Small intestine (tissue), 7 donors: ENCODE results near the gene ZNF740. TPM values are rescaled to one million over a fixed set of nuclear protein-coding genes. Genes with fewer than 3 reads are reported as not detected.

Experiments
- DNase-seq, 2 donors: peaks; one replicate each; pipeline versions ENCODE4 v3.0.0 to v3.0.0-alpha.2; 2013
- FAIRE-seq: peaks from 2 replicates; lab custom pipeline; 2012; peaks lifted over from hg19 to GRCh38; lab: Jason Lieb, UNC
- H3K27ac ChIP-seq, 3 donors: one replicate each; pipeline ENCODE4 v1.5.1; 2013; ENCODE audit warnings: low read length in 2 of 3, mild to moderate bottlenecking in 2 of 3, control low read depth in 1 of 3, inconsistent platforms in 1 of 3, low read depth in 1 of 3, moderate library complexity in 1 of 3
- H3K27me3 ChIP-seq, 3 donors: one replicate each; pipeline ENCODE4 v1.6.1; 2013; ENCODE audit warnings: low read length in 3 of 3, inconsistent platforms in 1 of 3; ENCODE audit not compliant: control insufficient read depth in 3 of 3, insufficient read depth in 3 of 3
- H3K36me3 ChIP-seq, 3 donors: one replicate each; pipeline ENCODE4 v1.6.1; 2013; ENCODE audit warnings: low read length in 3 of 3, inconsistent platforms in 1 of 3, low read depth in 1 of 3, mild to moderate bottlenecking in 1 of 3, moderate library complexity in 1 of 3; ENCODE audit not compliant: control insufficient read depth in 3 of 3, insufficient read depth in 2 of 3
- H3K4me1 ChIP-seq, 3 donors: one replicate each; pipeline ENCODE4 v1.6.1; 2013; ENCODE audit warnings: low read length in 2 of 3, inconsistent platforms in 1 of 3, low read depth in 1 of 3, mild to moderate bottlenecking in 1 of 3, moderate library complexity in 1 of 3; ENCODE audit not compliant: control insufficient read depth in 3 of 3, insufficient read depth in 2 of 3
- H3K4me3 ChIP-seq, 3 donors: one replicate each; pipeline ENCODE4 v1.5.1; 2013; ENCODE audit warnings: low read length in 3 of 3, control low read depth in 1 of 3, inconsistent platforms in 1 of 3, low read depth in 1 of 3, mild to moderate bottlenecking in 1 of 3, moderate library complexity in 1 of 3
- H3K9me3 ChIP-seq, 2 donors: one replicate each; pipeline ENCODE4 v1.6.1; 2013; ENCODE audit warnings: low read depth in 1 of 2, low read length in 1 of 2; ENCODE audit not compliant: control insufficient read depth in 2 of 2, insufficient read depth in 1 of 2
- WGBS, 3 donors: extraction: QIAGEN DNeasy Blood & Tissue Kit; methylation state at CpG; one replicate each; pipeline ENCODE4 v1.1.7; 2013; 5-methylcytosine and 5-hydroxymethylcytosine counted together
- polyA plus RNA-seq, 4 donors: library from polyadenylated mRNA; stranded (reverse) in 3 of 4; unstranded in 1 of 4; fragments of 200-250 nt in 3 of 4; fragments of 120-200 nt in 1 of 4; gene quantifications; one replicate each; pipeline versions ENCODE4 v1.2.1 to v1.2.3, GENCODE V29; 2013
- donor health status: healthy with polysubstance abuse.
- donor health status: control.
- donor health status: control.
- donor health status: Bipolar disorder and iron deficiency.
- donor health status: healthy.

ZNF740 gene
- polyA plus RNA-seq, 4 donors, result 2.9 to 23.4 (median 7.1) TPM

DNA sequence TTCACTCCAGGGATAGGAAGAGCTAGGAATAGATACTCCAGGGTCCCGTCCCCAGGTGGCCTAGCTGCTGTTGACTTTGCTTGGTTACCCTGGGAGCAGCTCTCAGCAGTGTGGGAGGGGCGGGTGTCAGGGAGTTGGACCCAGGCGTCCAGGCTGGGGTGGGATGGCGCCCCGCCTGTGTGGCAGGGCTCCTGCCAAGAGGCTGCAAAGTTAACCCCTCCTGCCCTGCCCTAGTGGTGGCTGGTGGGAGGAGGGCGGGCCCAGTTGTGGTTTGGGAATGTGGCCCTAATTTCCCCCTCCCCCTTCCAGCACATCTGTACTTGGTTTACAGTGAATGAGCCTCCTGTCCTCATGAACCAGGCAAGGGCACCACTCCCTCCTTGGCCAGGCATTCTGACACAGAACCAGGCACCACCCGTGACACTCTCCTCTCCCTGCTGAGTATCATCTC, 53.2 kb downstream of the ZNF740 start:
- H3K4me3 ChIP-seq, result no peak overlapping the region
- DNase-seq, result no peak
- no peaks in the 10 kb centered on the region for H3K9me3 ChIP-seq
- no peak overlapping the region for H3K27ac ChIP-seq
- 27 to 41% (median 40%) methylated on average over 7 of the region's 7 CpGs for WGBS, 3 donors
- no peaks in the 10 kb centered on the region for H3K36me3 ChIP-seq
- FAIRE-seq, result no peak
- peaks cover 0 to 70% (median 0%) of the 10 kb centered on the region in 3 donors for H3K27me3 ChIP-seq
- H3K4me1 ChIP-seq, result peaks cover 0 to 28% (median 0%) of the 10 kb centered on the region in 3 donors

GRCh38 chr12:53234271-53234914, 53.9 kb downstream of the ZNF740 start:
- H3K27ac ChIP-seq, result no peak overlapping the region
- 12 to 15% (median 13%) methylated on average over 9 to 12 of the region's 12 CpGs for WGBS, 3 donors
- FAIRE-seq, result no peak

GRCh38 chr12:53235164-53235563, 54.6 kb downstream of the ZNF740 start:
- peaks cover 0 to 62% (median 0%) of the 10 kb centered on the region in 3 donors for H3K27me3 ChIP-seq
- WGBS, 3 donors, result 46 to 55% (median 47%) methylated on average over 3 of the region's 3 CpGs
- H3K27ac ChIP-seq, result no peak overlapping the region
- no peak overlapping the region for H3K4me3 ChIP-seq
- FAIRE-seq (no peak), DNase-seq (no peak)
- no peaks in the 10 kb centered on the region for H3K9me3 ChIP-seq
- H3K4me1 ChIP-seq, result peaks cover 0 to 28% (median 0%) of the 10 kb centered on the region in 3 donors
- H3K36me3 ChIP-seq, result no peaks in the 10 kb centered on the region

More at GRCh38 chr12:53234271-53234914, 53.9 kb downstream of the ZNF740 start:
- no peak overlapping the region for H3K4me3 ChIP-seq
- peaks cover 0 to 28% (median 0%) of the 10 kb centered on the region in 3 donors for H3K4me1 ChIP-seq
- DNase-seq, result no peak
- H3K9me3 ChIP-seq, result no peaks in the 10 kb centered on the region
- peaks cover 0 to 70% (median 0%) of the 10 kb centered on the region in 3 donors for H3K27me3 ChIP-seq
- H3K36me3 ChIP-seq, result no peaks in the 10 kb centered on the region

GRCh38 chr12:53235742-53236442, 55.4 kb downstream of the ZNF740 start:
- Histone ChIP-seq H3K9me3 (no peaks in the 10 kb centered on the region), H3K4me3 (no peak overlapping the region), H3K4me1 (peaks cover 0 to 28% (median 0%) of the 10 kb centered on the region in 3 donors), H3K27me3 (peaks cover 0 to 57% (median 0%) of the 10 kb centered on the region in 3 donors), H3K36me3 (no peaks in the 10 kb centered on the region), H3K27ac (no peak overlapping the region)
- 68 to 75% (median 71%) methylated on average over 9 of the region's 9 CpGs for WGBS, 3 donors
- FAIRE-seq (no peak), DNase-seq (no peak)

GRCh38 chr12:53236443-53237111, 56.1 kb downstream of the ZNF740 start:
- Histone ChIP-seq H3K4me3 (no peak overlapping the region), H3K4me1 (peaks cover 0 to 26% (median 0%) of the 10 kb centered on the region in 3 donors), H3K9me3 (no peaks in the 10 kb centered on the region), H3K36me3 (no peaks in the 10 kb centered on the region), H3K27me3 (peaks cover 0 to 50% (median 0%) of the 10 kb centered on the region in 3 donors), H3K27ac (no peak overlapping the region)
- DNase-seq (no peak), FAIRE-seq (no peak)
- WGBS, 3 donors, result 81 to 95% (median 82%) methylated on average over 1 of the region's 1 CpG

- DNase-seq (no peak), FAIRE-seq (no peak)
- Histone ChIP-seq H3K27ac (no peak overlapping the region), H3K36me3 (no peaks in the 10 kb centered on the region), H3K4me1 (peaks cover 0 to under 1% (median 0%) of the 10 kb centered on the region in 3 donors), H3K9me3 (no peaks in the 10 kb centered on the region), H3K4me3 (no peak overlapping the region), H3K27me3 (peaks cover 0 to 45% (median 6%) of the 10 kb centered on the region in 3 donors)
- 71 to 90% (median 88%) methylated on average over 10 of the region's 10 CpGs for WGBS, 3 donors
Observed at GRCh38 chr12:53239643-53240258, 59.2 kb downstream of the ZNF740 start.

DNA sequence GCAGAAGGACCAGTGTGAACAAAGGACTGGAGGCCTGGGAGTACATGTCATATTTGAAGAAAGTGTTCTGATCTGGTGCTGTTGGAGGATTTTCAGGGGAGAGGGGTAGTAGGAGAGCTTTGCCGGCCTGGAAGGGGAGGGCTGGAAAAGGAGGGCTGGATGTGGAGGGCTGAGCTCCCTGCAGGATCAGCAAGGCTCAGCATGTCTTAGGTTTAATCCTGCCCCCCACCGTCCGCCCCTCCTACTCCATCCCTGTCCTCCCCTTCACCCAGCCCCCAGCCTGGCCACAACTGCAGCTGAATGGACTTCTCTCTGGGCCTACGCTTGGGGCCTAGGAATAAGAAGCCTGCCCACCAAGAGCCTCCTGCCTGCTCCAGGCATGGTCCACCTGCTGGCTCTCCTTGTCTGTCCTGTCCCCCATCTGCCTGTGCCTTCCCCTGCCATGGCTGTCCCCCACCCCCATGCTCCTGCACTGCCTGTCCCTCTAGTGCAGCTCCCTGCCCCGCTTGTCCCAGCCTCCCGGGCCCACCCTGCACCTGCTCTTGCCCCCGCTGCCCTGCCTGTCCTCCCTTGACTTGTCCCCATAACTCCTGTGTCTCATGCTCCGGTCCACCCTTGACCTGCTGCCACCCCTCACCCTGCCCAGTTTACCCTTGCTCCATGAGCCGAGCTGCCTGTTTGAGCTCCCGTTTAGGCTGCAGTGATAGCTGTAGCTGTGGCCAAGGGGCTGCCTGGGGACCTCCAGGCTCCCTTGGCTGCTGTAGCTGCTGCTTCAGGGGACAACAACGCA, 61.3 kb downstream of the ZNF740 start:
- H3K27ac ChIP-seq, result no peak overlapping the region
- FAIRE-seq, result no peak

More for the DNA sequence above, 61.3 kb downstream of the ZNF740 start:
- Histone ChIP-seq H3K4me3 (no peak overlapping the region), H3K4me1 (no peaks in the 10 kb centered on the region), H3K9me3 (no peaks in the 10 kb centered on the region), H3K27me3 (peaks cover 0 to 25% (median 6%) of the 10 kb centered on the region in 3 donors), H3K36me3 (no peaks in the 10 kb centered on the region)
- DNase-seq, result no peak
- 68 to 79% (median 73%) methylated on average over 8 to 11 of the region's 11 CpGs for WGBS, 3 donors
